Natural killer cell (primary cell): ENCODE results near the gene C4orf54. TPM values are rescaled to one million over a fixed set of nuclear protein-coding genes. Genes with fewer than 3 reads are reported as not detected.

Experiments used
- ATAC-seq, 3 donors: fragments of 150-1000 bp in 2 of 3; fragments of 200-7000 bp in 1 of 3; cut with Tn5 transposase; 1 replicate in 1 of 3; 2 replicates in 2 of 3; pipeline ENCODE4 v1.10.0; 2021; ENCODE audit warnings: mild to moderate bottlenecking in 2 of 3, moderate library complexity in 2 of 3
- DNase-seq, 2 donors: peaks; one replicate each; pipeline versions ENCODE4 v3.0.0 to v3.0.0-alpha.2; 2013 to 2021; ENCODE audit warnings: mixed read lengths in 1 of 2
- H3K27ac ChIP-seq: one replicate; pipeline ENCODE4 v1.5.1; 2013; ENCODE audit warnings: mild to moderate bottlenecking, low read length
- H3K27me3 ChIP-seq: one replicate; pipeline ENCODE4 v1.6.1; 2013; ENCODE audit warnings: low read length; ENCODE audit not compliant: control insufficient read depth, insufficient read depth
- H3K36me3 ChIP-seq: one replicate; pipeline ENCODE4 v1.6.1; 2013; ENCODE audit warnings: low read length; ENCODE audit not compliant: control insufficient read depth, insufficient read depth
- H3K4me1 ChIP-seq: one replicate; pipeline ENCODE4 v1.6.1; 2013; ENCODE audit warnings: low read length; ENCODE audit not compliant: control insufficient read depth, insufficient read depth
- H3K4me3 ChIP-seq: one replicate; pipeline ENCODE4 v1.5.1; 2013; ENCODE audit warnings: low read length
- H3K9me3 ChIP-seq: one replicate; pipeline ENCODE4 v1.6.1; 2013; ENCODE audit warnings: low read length; ENCODE audit not compliant: control insufficient read depth, insufficient read depth
- H3K27ac Mint-ChIP-seq, 2 donors: one replicate each; pipeline ENCODE4 v1.8.0; 2022; ENCODE audit warnings: mild to moderate bottlenecking in 2 of 2, mixed read lengths in 2 of 2, moderate library complexity in 1 of 2
- H3K27me3 Mint-ChIP-seq, 2 donors: one replicate each; pipeline ENCODE4 v1.8.0; 2022; ENCODE audit warnings: low read depth in 2 of 2, mixed read lengths in 2 of 2
- H3K36me3 Mint-ChIP-seq: one replicate; pipeline ENCODE4 v1.8.0; 2022; ENCODE audit warnings: mixed read lengths
- H3K4me1 Mint-ChIP-seq, 2 donors: one replicate each; pipeline ENCODE4 v1.8.0; 2022; ENCODE audit warnings: mixed read lengths in 2 of 2
- H3K4me3 Mint-ChIP-seq: one replicate; pipeline ENCODE4 v1.8.0; 2022; ENCODE audit warnings: mild to moderate bottlenecking, moderate library complexity, mixed read lengths
- H3K9me3 Mint-ChIP-seq, 2 donors: one replicate each; pipeline ENCODE4 v1.8.0; 2022; ENCODE audit warnings: mixed read lengths in 2 of 2
- WGBS: methylation state at CpG from one replicate; pipeline ENCODE4 v1.1.7; 2013; ENCODE audit warnings: missing lambda C conversion rate; ENCODE audit not compliant: insufficient coverage; 5-methylcytosine and 5-hydroxymethylcytosine counted together
- intact Hi-C: fragments of 100-400 bp; cut with micrococcal nuclease; formaldehyde crosslinking; loops from one replicate; pipeline ENCODE4 v1.14.2; 2022
- total RNA-seq, 4 donors: library from RNA; stranded (reverse); fragments of 120-200 nt in 1 of 4; gene quantifications; one replicate each; pipeline versions ENCODE4 v1.2.3 to v1.2.4, GENCODE V29; 2013 to 2022
- TF ChIP-seq, protein P1 (sequence below): fragments of 200-600 bp; IDR thresholded peaks from one replicate; pipeline ENCODE4 v1.8.0; 2022; ENCODE audit warnings: antibody characterized with exemption

The C4orf54 gene
- total RNA-seq, 3 donors from 2014 or later (not counting 1 experiment from before 2014, with no cell fraction given): not detected

DNA sequence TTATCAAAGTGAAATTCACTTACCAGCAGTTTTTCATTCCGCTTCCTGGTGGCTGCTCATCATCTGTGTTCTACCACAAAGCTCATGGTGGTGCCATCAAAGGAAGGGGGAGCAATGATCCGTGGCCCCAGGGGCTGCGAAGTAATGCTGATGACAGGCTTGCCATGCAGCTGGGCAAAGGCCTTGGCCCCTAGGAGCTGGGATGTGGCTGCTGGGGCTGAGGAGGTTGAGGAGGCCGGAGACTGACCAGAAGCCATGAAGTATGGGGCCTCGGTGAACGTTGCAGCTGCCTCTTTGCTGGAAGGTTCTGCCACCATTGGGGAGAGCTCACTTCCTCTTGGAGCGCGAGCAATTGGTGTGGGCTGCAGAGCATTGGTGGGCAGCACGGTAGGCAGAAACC, 8.4 kb downstream of the C4orf54 start:
- Mint-ChIP-seq H3K27me3 (no peaks in the 10 kb centered on the region), H3K4me3 (no peak overlapping the region), H3K36me3 (no peaks in the 10 kb centered on the region), H3K4me1 (no peaks in the 10 kb centered on the region), H3K27ac (no peak overlapping the region), H3K9me3 (no peaks in the 10 kb centered on the region)
- intact Hi-C loops: no loop called here
- WGBS: 85% methylated on average over 9 of the region's 9 CpGs
- no peak overlapping the region for H3K27ac ChIP-seq
- DNase-seq (no peak), ATAC-seq (no peak)
- no peak overlapping the region for H3K4me3 ChIP-seq
- TF ChIP-seq, protein P1, sequence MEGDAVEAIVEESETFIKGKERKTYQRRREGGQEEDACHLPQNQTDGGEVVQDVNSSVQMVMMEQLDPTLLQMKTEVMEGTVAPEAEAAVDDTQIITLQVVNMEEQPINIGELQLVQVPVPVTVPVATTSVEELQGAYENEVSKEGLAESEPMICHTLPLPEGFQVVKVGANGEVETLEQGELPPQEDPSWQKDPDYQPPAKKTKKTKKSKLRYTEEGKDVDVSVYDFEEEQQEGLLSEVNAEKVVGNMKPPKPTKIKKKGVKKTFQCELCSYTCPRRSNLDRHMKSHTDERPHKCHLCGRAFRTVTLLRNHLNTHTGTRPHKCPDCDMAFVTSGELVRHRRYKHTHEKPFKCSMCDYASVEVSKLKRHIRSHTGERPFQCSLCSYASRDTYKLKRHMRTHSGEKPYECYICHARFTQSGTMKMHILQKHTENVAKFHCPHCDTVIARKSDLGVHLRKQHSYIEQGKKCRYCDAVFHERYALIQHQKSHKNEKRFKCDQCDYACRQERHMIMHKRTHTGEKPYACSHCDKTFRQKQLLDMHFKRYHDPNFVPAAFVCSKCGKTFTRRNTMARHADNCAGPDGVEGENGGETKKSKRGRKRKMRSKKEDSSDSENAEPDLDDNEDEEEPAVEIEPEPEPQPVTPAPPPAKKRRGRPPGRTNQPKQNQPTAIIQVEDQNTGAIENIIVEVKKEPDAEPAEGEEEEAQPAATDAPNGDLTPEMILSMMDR: no peak
- no peaks in the 10 kb centered on the region for H3K27me3 ChIP-seq
- H3K4me1 ChIP-seq: no peaks in the 10 kb centered on the region
- no peaks in the 10 kb centered on the region for H3K36me3 ChIP-seq
- H3K9me3 ChIP-seq: no peaks in the 10 kb centered on the region

DNA sequence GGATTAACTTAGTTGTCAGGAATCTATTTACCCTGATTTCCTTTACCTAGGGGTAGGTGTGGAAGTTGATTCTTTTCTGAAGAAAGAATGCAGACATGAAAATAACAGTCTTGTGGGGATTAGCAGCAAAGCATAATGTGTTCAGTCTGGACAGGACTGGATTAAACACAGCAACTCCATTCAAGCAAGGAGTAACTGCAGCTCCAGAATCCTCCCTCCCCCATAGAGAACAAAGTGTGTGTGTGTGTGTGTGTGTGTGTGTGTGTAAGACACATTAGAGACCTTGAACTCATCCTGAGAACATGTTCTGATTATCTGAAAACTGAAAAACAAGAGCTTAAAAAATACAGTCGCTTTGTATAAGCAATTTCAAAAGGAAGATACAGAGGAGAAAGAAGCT, 9.3 kb downstream of the C4orf54 start:
- H3K4me1 Mint-ChIP-seq: no peaks in the 10 kb centered on the region
- Histone ChIP-seq H3K27ac (no peak overlapping the region), H3K4me3 (no peak overlapping the region), H3K9me3 (no peaks in the 10 kb centered on the region), H3K36me3 (no peaks in the 10 kb centered on the region), H3K27me3 (no peaks in the 10 kb centered on the region), H3K4me1 (no peaks in the 10 kb centered on the region)
- TF ChIP-seq, protein P1: no peak
- no peak for ATAC-seq
- 89% methylated on average over 1 of the region's 1 CpG for WGBS
- H3K9me3 Mint-ChIP-seq: no peaks in the 10 kb centered on the region
- no peak overlapping the region for H3K4me3 Mint-ChIP-seq
- H3K27ac Mint-ChIP-seq: no peak overlapping the region
- peaks cover 0 to 3% of the 10 kb centered on the region in 2 donors for H3K27me3 Mint-ChIP-seq
- intact Hi-C loops: no loop called here
- no peaks in the 10 kb centered on the region for H3K36me3 Mint-ChIP-seq
- DNase-seq: no peak

DNA sequence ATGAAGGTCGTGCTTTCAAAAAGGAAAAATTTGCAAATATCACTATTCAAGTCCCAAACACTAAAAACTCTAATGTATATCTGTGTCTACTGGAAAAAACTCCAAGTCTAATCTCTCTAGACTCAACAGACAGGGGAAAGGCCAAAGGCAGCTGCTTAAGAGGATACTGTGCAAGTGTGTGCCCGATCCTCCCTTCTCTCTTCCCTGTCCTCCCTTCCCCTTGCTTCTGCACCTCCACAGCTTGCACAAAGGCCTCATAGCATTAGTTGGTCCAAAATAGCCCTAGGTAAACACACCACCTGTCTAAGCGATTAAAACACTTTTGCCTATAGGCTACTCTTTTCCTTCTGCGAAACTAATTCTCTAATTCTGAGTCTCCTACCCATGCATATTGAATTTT, 10.6 kb downstream of the C4orf54 start:
- DNase-seq: no peak
- Mint-ChIP-seq H3K27me3 (peaks cover 5% of the 10 kb centered on the region in 2 donors), H3K27ac (no peak overlapping the region), H3K9me3 (no peaks in the 10 kb centered on the region), H3K36me3 (no peaks in the 10 kb centered on the region), H3K4me1 (no peaks in the 10 kb centered on the region), H3K4me3 (no peak overlapping the region)
- 81% methylated on average over 4 of the region's 4 CpGs for whole genome bisulfite sequencing
- Histone ChIP-seq H3K9me3 (no peaks in the 10 kb centered on the region), H3K4me1 (no peaks in the 10 kb centered on the region), H3K27ac (no peak overlapping the region), H3K4me3 (no peak overlapping the region), H3K27me3 (no peaks in the 10 kb centered on the region), H3K36me3 (no peaks in the 10 kb centered on the region)
- ATAC-seq: no peak
- intact Hi-C loops: no loop called here
- TF ChIP-seq, protein P1: no peak

DNA sequence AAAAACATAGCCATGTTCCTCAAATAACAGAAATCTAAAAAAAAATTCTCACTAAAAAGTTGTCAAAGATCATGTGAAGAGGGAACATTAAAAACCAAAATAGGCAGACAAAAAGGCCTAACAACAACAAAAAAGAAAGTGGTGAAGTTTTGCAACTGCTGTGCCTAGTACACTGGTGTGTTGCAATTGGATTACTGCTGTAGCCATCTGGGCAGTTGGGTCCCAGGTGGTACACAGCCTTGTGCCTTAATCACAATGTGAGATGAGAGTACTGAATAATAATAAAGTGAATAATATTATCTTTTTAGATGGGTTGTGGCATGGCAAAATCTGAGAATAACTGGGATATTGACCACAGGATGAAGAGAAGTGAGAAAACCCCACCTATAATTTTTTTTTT, 12.0 kb downstream of the C4orf54 start:
- no peak overlapping the region for H3K4me3 Mint-ChIP-seq
- no peak overlapping the region for H3K27ac Mint-ChIP-seq
- H3K36me3 Mint-ChIP-seq: no peaks in the 10 kb centered on the region
- H3K9me3 ChIP-seq: no peaks in the 10 kb centered on the region
- no peaks in the 10 kb centered on the region for H3K27me3 ChIP-seq
- H3K27me3 Mint-ChIP-seq: peaks cover 7 to 13% of the 10 kb centered on the region in 2 donors
- H3K9me3 Mint-ChIP-seq: no peaks in the 10 kb centered on the region
- no peaks in the 10 kb centered on the region for H3K4me1 Mint-ChIP-seq
- H3K4me1 ChIP-seq: no peaks in the 10 kb centered on the region
- DNase-seq (no peak), ATAC-seq (no peak)
- TF ChIP-seq, protein P1: no peak
- H3K27ac ChIP-seq: no peak overlapping the region
- H3K36me3 ChIP-seq: no peaks in the 10 kb centered on the region
- H3K4me3 ChIP-seq: no peak overlapping the region
- intact Hi-C loops: no loop called here
